Astrocyte of the cerebellum (primary cell): Measurements from ENCODE around the gene CHD5.
A peak's percentile ranks its signal among the peaks of the same experiment; 100 is the strongest.

Source experiments
- DNase-seq: peaks from one replicate; pipeline ENCODE4 v3.0.0-alpha.2; 2011; ENCODE audit warnings: low read depth
- H3K4me3 ChIP-seq: 2 replicates; pipeline ENCODE4 v1.5.1; 2011; ENCODE audit warnings: mild to moderate bottlenecking, low read depth, low read length, moderate library complexity
- in situ Hi-C: cut with HindIII; loops from 2 replicates; pipeline ENCODE4 v1.10.0; 2017; ENCODE audit warnings: low sequenced_read_pairs
- TF ChIP-seq, protein P1 (sequence below): IDR thresholded peaks from 2 replicates; pipeline ENCODE4 v1.5.1; 2012; ENCODE audit warnings: low read length, low read depth, moderate library complexity, mild to moderate bottlenecking; ENCODE audit errors: missing control alignments

CHD5 gene

DNA sequence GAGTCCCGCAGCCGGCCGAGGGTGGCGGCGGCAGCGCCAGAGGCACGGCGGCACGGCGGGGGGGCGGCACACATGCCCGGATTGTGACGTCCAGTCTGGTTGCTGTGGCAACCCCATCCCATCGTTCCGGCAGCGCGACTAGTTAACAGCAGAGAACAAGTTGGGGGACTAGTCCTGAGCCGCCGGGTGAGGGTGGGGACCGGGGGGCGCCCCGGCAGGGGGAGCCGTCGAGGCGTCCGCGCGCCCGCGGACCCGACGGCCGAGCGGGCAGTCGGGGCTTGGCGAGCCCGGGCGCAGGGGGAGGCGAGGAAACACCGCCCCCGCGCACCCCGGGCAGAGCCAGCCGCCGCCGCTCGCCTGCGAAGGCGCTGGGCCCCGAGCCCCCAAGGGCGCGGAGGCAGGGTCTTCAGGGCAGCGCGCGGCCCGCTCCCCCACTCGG, at the start of gene CHD5:
CHD5 (minus strand) TSS at position 54 of the 439 bp plus-strand sequence. CDS start 298 bp downstream, outside the sequence.
- no peak for DNase-seq
- TF ChIP-seq, protein P1, sequence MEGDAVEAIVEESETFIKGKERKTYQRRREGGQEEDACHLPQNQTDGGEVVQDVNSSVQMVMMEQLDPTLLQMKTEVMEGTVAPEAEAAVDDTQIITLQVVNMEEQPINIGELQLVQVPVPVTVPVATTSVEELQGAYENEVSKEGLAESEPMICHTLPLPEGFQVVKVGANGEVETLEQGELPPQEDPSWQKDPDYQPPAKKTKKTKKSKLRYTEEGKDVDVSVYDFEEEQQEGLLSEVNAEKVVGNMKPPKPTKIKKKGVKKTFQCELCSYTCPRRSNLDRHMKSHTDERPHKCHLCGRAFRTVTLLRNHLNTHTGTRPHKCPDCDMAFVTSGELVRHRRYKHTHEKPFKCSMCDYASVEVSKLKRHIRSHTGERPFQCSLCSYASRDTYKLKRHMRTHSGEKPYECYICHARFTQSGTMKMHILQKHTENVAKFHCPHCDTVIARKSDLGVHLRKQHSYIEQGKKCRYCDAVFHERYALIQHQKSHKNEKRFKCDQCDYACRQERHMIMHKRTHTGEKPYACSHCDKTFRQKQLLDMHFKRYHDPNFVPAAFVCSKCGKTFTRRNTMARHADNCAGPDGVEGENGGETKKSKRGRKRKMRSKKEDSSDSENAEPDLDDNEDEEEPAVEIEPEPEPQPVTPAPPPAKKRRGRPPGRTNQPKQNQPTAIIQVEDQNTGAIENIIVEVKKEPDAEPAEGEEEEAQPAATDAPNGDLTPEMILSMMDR: peak; percentile 3
- in situ Hi-C loops: no loop called here
- no peak within 1 kb of the TSS for H3K4me3 ChIP-seq

- TF ChIP-seq, protein P1: no peak
- in situ Hi-C loops: no loop called here
- no peak for DNase-seq
- no peak overlapping the region for H3K4me3 ChIP-seq
These were observed 45.5 kb upstream of the CHD5 start for GRCh38 chr1:6225651-6226050.

DNA sequence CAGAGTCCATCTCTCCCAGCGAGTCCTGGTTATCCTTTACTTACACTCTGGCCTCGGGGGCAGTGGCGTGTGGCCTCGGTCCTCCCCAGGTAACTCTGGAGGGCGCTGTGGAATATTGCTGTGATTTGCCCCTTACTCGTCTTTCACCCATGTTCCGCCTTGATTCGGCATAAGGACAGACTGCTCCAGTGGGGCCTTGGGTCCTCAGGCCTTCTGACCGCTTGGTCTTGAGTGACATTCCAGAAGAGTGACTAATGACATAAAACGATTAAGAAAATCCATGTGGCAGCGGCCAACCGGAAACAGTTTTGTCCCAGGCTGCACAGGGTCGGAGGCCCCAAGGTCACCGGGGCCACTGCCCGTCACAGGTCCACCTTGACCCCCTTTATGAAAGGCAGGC, 44.6 kb upstream of the CHD5 start:
- H3K4me3 ChIP-seq: no peak overlapping the region
- in situ Hi-C loops: no loop called here
- TF ChIP-seq, protein P1: no peak
- no peak for DNase-seq

GRCh38 chr1:6223617-6224016, 43.5 kb upstream of the CHD5 start:
- in situ Hi-C loops: no loop called here

DNA sequence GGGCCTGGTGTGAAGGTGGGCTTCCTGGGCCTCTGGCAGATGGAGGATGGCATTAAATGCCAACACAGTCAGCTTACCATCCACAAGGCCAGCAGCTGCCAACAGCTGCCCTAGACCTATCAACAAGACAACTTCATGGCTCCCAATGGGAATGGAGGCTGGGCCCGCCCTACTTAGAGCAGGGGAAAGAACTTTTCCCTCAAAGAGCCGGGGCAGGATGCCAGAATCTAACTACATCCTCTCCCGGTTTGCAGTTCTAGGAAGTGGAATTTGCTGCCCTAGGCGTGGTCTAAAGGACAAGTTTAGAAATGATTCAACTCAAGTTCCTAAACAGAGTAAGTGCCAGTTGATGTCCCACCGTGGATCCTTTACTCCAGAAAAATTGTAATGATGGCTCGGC, 42.5 kb upstream of the CHD5 start:
- DNase-seq: no peak
- TF ChIP-seq, protein P1: no peak
- no peak overlapping the region for H3K4me3 ChIP-seq
- in situ Hi-C loops: no loop called here

More at GRCh38 chr1:6223617-6224016, 43.5 kb upstream of the CHD5 start:
- TF ChIP-seq, protein P1: no peak
- no peak overlapping the region for H3K4me3 ChIP-seq
- no peak for DNase-seq

DNA sequence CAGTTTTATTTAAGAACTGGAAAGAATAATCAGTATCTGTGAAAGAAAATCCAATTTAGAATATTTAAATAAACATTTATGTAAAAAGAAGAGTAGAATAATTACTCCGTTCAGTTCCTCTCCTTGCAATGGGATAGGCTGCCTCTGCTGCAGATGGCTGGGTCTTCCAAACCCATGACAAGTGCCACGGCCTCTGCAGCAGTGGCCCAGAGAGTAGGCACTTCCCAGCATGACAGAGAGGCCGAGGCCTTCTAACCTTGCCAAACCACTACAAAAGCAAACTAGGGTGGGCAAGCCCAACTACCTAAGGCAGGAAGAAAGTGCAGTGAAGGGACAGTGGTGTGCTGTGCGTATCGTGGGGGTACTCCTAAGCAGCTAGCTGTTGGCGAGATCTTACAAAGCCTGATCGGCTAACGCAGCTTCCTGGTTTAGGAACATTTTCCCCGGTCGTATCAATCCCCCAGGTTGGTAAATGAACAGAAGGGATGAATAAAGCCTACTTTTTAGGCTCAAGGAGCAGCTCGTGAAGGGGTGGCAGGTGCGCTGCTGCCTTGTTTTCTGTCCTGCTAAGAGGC, 41.2 kb upstream of the CHD5 start:
- no peak overlapping the region for H3K4me3 ChIP-seq
- TF ChIP-seq, protein P1: no peak
- in situ Hi-C loops: no loop called here
- no peak for DNase-seq
